ENCODE data around the gene PCP4L1. TPM values are rescaled to one million over a fixed set of nuclear protein-coding genes. Genes with fewer than 3 reads are reported as not detected.

PCP4L1 gene
- total RNA-seq, 1 experiment from 2014 or later, result not detected

- POLR2A ChIA-PET, result no interaction called here
- Histone ChIP-seq H3K27ac (ENCODE audit: low read depth, low read length) (no peak overlapping the region), H3K4me2 (ENCODE audit: low read length) (no peak overlapping the region), H4K20me1 (ENCODE audit: insufficient read depth) (no peaks in the 10 kb centered on the region), H3K9ac (ENCODE audit: low read length) (no peak overlapping the region), H3K9me3 (ENCODE audit: control insufficient read depth in 1 of 2, insufficient read depth in 1 of 2, low read depth in 1 of 2, low read length in 2 of 2) (no peaks in the 10 kb centered on the region), H3K27me3 (ENCODE audit: insufficient read depth, low read length) (no peaks in the 10 kb centered on the region), H3K36me3 (ENCODE audit: control insufficient read depth in 1 of 2, insufficient read depth in 2 of 2, low read length in 2 of 2) (peaks cover 17% of the 10 kb centered on the region in 2 experiments; a peak in 3 of 4 replicates), H3K4me3 (replicated peaks in 1 of 2; ENCODE audit: low read depth in 1 of 2, low read length in 2 of 2) (no peak overlapping the region), H2AFZ (ENCODE audit: low read depth, low read length, poor library complexity, severe bottlenecking) (no peak overlapping the region), H3K4me1 (ENCODE audit: control insufficient read depth in 1 of 2, insufficient read depth in 2 of 2, low read length in 2 of 2) (no peaks in the 10 kb centered on the region), H3K79me2 (ENCODE audit: insufficient read depth, low read length) (no peaks in the 10 kb centered on the region), H3K9me2 (ENCODE audit: insufficient read depth) (0 out of 2 replicates have a peak, but pooled peaks cover 3% of the 10 kb centered on the region)
- intact Hi-C loops (cut with micrococcal nuclease), result no loop called here
- TF ChIP-seq ZBTB33 (IDR thresholded peaks at IDR 0.05; ENCODE audit: extremely low read depth, insufficient replicate concordance, low read length) (no peak), EZH2 (IDR thresholded peaks at IDR 0.05) (no peak), CBX3 (IDR thresholded peaks at IDR 0.05; ENCODE audit: low read depth) (no peak), MAX (IDR thresholded peaks at IDR 0.05) (no peak), EZH2phosphoT487 (IDR thresholded peaks at IDR 0.05; ENCODE audit: borderline replicate concordance) (no peak), CTCF (IDR thresholded peaks at IDR 0.05 in 2 of 3, conservative IDR thresholded peaks at IDR 0.05 in 1 of 3; ENCODE audit: borderline replicate concordance in 1 of 3, insufficient read depth in 1 of 3, low read depth in 2 of 3, low read length in 2 of 3) (no peak), SIN3A (IDR thresholded peaks at IDR 0.05; ENCODE audit: low read depth) (no peak), SP1 (IDR thresholded peaks at IDR 0.05; ENCODE audit: low read depth) (no peak), RAD21 (IDR thresholded peaks at IDR 0.05; ENCODE audit: low read depth) (no peak), ZFX (IDR thresholded peaks at IDR 0.05) (no peak), POLR2A (IDR thresholded peaks at IDR 0.05; ENCODE audit: borderline replicate concordance, extremely low read depth, insufficient read depth, insufficient read length) (no peak), SRF (IDR thresholded peaks at IDR 0.05; ENCODE audit: low read depth) (no peak)
- RAD21 ChIA-PET (ENCODE audit: low non-redundant PET in 1 of 2, low total read pairs in 2 of 2, uncharacterized antibody in 2 of 2, unreplicated experiment in 2 of 2), result no interaction called here
- CTCF ChIA-PET, result interaction anchor here (2.6 kb wide), 1 partner anchor 8 kb away, joined by 9 read pairs; the partner anchor contains the start of gene TOMM40L
- DNase-seq (ENCODE audit: low read depth, low spot score), result no peak
- no peak for ATAC-seq
- BruUV-seq (replicated peaks), result no TSS peak
Measured at GRCh38 chr1:161217831-161218230, 40.7 kb upstream of the PCP4L1 start.

All from HCT116 (cell line).